Right ventricle myocardium inferior (tissue), 1 donor: ENCODE results near the gene HSPB9. TPM values are rescaled to one million over a fixed set of nuclear protein-coding genes. Genes with fewer than 3 reads are reported as not detected.
"Not testable (repeated sequence)": the region's sequence is repeated elsewhere in the genome, so short reads cannot be mapped to it uniquely, and the experiment has no call there.

Experiments
- ATAC-seq: fragments of 200-7000 bp; cut with Tn5 transposase; one replicate; pipeline ENCODE4 v1.9.1; 2020; ENCODE audit warnings: mild to moderate bottlenecking, moderate library complexity
- DNase-seq: peaks from one replicate; pipeline ENCODE4 v3.0.0; 2021; ENCODE audit errors: missing footprints
- intact Hi-C: fragments of 100-400 bp; cut with DNase I; formaldehyde crosslinking; loops from one replicate; pipeline ENCODE4 v1.11.0; 2022
- total RNA-seq: library from RNA; stranded (reverse); fragmentation: NEBNext Ultra II Directional; extraction: Animal tissue kit (Norgen Biotek cat#: 25700); gene quantifications from one replicate; pipeline ENCODE4 v1.2.1, GENCODE V29; 2021
- donor health status: DM: no; HTN: yes; CAD: no; lungs with severe emphysema.

Gene HSPB9
- total RNA-seq, 1 donor from 2014 or later: 0.11 TPM

DNA sequence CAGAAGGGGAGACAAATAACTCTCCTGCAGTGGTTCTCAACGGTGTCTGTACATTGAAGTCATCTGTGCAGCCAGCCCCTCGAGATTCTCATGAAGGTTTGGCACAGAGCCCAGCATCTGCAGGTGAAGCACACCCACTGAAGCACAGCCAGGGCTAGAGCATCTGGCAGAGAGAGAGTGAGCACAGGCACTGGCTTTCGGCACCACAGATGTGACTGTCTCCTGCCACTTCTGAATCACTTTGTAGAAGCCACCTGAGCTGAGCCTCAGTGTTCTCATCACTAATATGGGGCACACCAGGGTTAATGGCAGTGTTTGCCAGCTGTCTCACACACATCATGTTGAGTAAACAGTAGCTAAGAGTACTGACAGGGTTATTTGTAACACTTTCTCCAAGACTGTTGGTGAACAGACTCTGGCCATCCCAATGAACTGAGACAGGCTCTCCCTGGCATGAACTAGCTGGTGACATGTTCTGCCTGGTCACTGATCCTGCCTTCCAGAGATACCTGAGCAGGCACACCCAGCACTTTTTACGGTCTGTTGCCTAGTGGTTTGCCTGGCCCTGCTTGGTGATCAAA lies 10.9 kb downstream of the HSPB9 start:
- ATAC-seq: no peak
- intact Hi-C loops: no loop called here
- no peak for DNase-seq

- DNase-seq (no peak), ATAC-seq (no peak)
- intact Hi-C loops: no loop called here
Measured at GRCh38 chr17:42135151-42135550, 12.5 kb downstream of the HSPB9 start.

- ATAC-seq (peak; percentile 78), DNase-seq (peak; percentile 86)
- intact Hi-C loops: no loop called here
Measured at GRCh38 chr17:42135664-42136653, 13.4 kb downstream of the HSPB9 start.

GRCh38 chr17:42136654-42137051 lies 14.0 kb downstream of the HSPB9 start:
- intact Hi-C loops: no loop called here
- DNase-seq: no peak
- ATAC-seq: no peak

DNA sequence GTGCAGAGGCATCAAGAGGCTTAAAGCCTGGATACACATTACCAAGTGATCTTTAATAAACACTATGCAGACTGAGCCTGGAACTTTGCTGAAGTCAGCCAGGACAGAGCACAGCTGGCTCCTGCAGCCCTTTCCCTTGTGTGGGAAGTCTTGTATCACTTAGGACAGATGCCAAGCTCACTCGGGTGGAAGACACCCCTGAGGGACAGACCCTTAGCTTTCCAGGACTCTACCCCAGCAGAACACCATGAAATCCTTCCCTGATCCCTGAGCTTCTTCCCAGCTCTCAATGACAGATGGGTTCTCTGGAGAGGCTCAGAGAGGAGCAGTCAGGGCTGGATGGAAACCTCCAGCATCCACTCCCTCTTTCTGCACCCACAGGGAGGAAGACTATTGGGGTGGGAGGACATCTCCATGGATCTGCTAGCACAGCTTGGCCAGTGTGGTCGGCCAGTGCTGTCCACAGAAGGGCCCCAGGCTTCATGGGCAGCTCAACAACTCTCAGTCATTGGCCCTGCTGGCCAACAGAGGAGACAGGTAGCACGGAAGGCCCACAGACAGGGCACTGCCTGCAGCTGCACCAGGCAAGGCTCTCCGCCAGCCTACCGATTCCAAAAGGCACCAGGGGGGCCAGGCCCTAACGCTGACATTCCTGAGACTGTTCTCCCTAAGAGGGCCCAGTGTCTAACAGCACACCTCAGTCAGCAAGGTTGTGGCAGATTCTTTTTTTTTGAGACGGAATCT lies 16.3 kb downstream of the HSPB9 start:
- DNase-seq (no peak), ATAC-seq (peak; percentile 22)
- intact Hi-C loops: no loop called here

- DNase-seq, ATAC-seq, intact Hi-C loops: not testable (repeated sequence)
Measured at GRCh38 chr17:42140690-42141089, 18.1 kb downstream of the HSPB9 start.

DNA sequence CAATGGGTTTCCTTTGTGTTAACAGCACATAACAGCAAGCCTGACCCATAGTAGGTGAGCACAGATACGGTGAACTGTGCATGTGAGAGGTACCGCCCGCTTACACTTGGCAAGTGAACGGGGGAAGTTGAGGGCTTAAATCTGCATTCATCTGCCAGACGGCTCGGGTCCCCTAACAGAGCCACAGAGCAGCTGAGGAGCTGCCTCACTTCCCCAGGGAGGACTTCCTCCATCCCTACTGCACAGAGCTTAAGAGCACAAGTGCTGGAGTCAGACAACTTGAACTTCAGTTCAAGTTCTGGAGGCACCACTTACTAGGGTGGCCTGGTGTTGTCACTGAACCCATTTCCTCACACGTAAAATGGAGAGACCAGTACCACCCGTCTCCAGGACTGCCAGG lies 18.8 kb downstream of the HSPB9 start:
- DNase-seq (no peak), ATAC-seq (peak; percentile 21)
- intact Hi-C loops: no loop called here

DNA sequence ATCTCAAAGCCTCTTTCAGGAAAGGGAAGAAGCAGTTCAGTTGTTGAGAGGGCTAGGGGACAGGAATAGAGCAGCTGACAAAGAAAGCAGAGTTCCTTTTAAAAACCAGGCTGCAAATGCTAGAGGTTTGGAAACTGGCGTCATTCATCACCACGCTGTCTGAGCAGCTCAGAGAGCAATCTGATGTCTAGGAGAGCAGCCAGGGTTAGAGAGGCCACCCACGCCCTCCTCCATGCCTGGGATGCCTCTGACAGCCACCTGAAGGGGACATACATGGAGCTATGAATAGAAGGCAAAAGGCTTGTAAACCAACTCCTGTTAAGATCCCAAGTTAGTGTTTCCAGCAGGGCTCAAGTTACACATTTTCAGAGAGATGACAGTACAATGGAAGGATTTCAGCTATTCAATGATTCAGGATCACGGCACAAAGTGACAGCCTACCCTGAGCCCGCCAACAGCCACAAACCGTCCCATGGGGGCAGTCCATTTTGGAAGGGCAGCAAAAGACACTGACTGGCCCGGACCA lies 19.8 kb downstream of the HSPB9 start:
- DNase-seq (no peak), ATAC-seq (peak; percentile 72)
- intact Hi-C loops: no loop called here

GRCh38 chr17:42143138-42143537 lies 20.5 kb downstream of the HSPB9 start:
- ATAC-seq, DNase-seq, intact Hi-C loops: not testable (repeated sequence)

DNA sequence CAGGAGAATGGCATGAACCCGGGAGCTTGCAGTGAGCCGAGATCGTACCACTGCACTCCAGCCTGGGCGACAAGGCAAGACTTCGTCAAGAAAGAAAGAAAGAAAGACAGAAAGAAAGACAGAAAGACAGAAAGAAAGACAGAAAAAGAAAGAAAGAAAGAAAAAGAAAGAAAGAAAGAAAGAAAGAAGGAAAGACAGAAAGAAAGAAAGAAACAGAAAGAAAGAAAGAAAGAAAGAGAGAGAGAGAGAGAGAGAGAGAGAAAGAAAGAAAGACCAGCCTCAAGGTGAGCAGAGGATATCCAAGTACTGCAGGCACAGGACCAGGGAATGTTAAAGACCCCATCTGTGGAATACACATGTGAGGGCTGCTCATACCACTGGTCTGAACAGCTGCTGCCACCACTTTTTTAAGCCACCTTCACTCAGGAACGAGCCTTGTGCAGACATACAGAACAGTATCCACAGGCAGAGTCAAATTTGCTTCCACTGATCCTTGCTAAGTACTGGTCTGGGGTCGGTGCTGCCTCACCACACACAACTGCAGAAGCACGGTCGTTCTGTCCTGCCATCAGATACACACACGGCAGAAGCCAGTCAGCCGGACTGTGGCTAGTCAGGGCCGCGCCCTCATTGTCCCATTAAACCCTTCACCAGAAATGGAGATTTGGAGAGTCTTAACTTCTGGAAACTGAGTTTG lies 24.5 kb downstream of the HSPB9 start:
- ATAC-seq (no peak), DNase-seq (no peak)
- intact Hi-C loops: no loop called here

- ATAC-seq (no peak), DNase-seq (no peak)
- intact Hi-C loops: no loop called here
Measured at GRCh38 chr17:42153919-42154742, 31.5 kb downstream of the HSPB9 start.

DNA sequence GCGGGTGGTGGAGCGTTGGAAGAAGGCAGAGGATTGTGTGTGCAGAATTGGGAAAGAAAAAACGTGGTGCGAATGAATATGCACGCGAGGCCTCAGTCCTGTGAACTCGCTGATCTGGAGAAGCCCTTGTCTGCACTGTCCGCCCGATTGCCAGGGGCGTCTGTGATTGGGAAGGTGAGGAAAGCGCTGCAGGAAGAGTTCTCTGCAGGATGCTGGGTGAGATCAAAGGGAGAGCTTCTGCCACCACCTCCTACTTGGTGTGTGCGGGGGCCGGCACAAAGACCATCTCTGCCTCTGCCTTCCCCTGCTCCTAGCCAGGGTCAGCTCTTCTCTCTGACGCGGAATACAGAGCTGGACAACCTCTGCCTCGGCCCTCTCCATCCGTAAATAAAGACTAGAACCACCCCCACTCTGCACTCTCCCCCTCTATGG lies 33.0 kb downstream of the HSPB9 start:
- DNase-seq (no peak), ATAC-seq (no peak)
- intact Hi-C loops: no loop called here

DNA sequence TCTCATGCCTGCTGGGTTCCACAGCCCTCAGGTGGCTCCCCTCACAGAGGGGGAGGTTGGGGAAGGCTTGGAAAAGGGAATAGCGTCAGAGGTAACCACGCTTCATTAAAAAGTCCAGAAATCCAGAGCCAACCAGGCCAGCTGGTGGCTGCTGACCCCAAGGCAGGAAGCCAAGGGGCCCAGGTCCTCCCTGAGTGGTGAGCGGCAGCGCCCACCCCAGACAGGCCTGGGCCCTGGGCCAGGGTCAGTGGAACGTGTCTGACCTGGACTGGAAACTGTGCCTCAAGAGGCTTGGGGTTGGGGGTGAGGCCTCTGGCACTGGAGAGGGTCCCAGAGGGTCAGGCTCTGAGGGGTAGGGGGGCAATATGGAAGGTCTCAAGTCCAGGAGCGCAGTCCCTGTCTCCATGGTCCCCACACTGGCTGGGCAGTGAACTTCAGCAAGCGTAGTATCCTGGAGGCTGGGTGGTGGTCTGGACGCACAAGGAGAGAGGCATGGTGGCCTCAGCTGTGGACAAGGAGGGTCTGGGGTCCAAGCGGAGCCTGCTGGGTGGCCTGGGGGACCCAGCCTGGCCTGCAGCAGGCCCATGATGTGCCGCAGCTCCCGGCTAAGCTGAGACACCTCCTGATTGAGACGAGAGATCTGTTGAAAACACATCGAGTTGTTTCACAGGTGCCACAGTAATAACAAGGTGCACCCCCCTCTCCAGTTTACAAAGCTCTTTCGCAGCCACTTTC lies 37.4 kb downstream of the HSPB9 start:
- intact Hi-C loops: no loop called here
- no peak for ATAC-seq
- DNase-seq: no peak

GRCh38 chr17:42160531-42160910 lies 37.9 kb downstream of the HSPB9 start:
- ATAC-seq (no peak), DNase-seq (no peak)
- intact Hi-C loops: no loop called here

GRCh38 chr17:42163113-42163512 lies 40.5 kb downstream of the HSPB9 start:
- ATAC-seq: no peak
- intact Hi-C loops: no loop called here
- no peak for DNase-seq

GRCh38 chr17:42163696-42164407 lies 41.2 kb downstream of the HSPB9 start:
- no peak for ATAC-seq
- intact Hi-C loops: no loop called here
- no peak for DNase-seq

DNA sequence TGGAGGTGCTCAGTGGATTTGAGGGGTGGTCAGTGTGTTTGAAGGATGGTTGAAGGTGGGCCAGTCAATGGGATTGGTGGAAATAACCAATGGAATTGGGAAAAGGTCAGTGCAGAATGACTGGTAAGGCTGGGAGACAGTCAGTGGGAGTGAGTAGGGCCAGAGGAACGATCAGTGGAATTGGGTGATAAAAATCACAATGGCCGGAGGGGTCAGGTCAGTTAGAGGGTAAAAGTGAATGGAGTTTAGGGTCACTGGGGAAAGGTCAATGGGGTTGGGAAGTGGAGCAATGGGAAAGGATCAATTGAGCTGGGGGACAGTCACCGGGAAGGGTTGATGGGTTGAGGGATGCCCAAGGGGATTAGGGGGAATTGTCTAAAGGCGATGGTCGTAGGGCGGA lies 43.1 kb downstream of the HSPB9 start:
- DNase-seq (no peak), ATAC-seq (no peak)
- intact Hi-C loops: no loop called here
